Stomach smooth muscle (tissue), 2 donors: ENCODE data around the gene RHEB.

Source experiments
- H3K27ac ChIP-seq: one replicate; pipeline ENCODE4 v1.7.0; 2013; ENCODE audit warnings: mild to moderate bottlenecking, low read length, inconsistent platforms
- H3K27me3 ChIP-seq, 2 donors: one replicate each; pipeline ENCODE4 v1.7.0; 2013; ENCODE audit warnings: low read length in 2 of 2; ENCODE audit not compliant: insufficient read depth in 2 of 2, control insufficient read depth in 1 of 2
- H3K36me3 ChIP-seq, 2 donors: one replicate each; pipeline ENCODE4 v1.7.0; 2013; ENCODE audit warnings: low read length in 2 of 2; ENCODE audit not compliant: control insufficient read depth in 2 of 2, insufficient read depth in 2 of 2
- H3K4me1 ChIP-seq: one replicate; pipeline ENCODE4 v1.7.0; 2013; ENCODE audit warnings: low read length; ENCODE audit not compliant: control insufficient read depth, insufficient read depth
- H3K4me3 ChIP-seq, 2 donors: one replicate each; pipeline ENCODE4 v1.7.0; 2013; ENCODE audit warnings: low read length in 2 of 2
- H3K9ac ChIP-seq, 2 donors: one replicate each; pipeline ENCODE4 v1.7.0; 2013; ENCODE audit warnings: low read length in 2 of 2, mild to moderate bottlenecking in 1 of 2
- H3K9me3 ChIP-seq, 2 donors: one replicate each; pipeline ENCODE4 v1.7.0; 2013; ENCODE audit warnings: low read length in 2 of 2; ENCODE audit not compliant: control insufficient read depth in 2 of 2
- donor health status: healthy.
- donor health status: Pancreatic carcinoma.

Gene RHEB, protein sequence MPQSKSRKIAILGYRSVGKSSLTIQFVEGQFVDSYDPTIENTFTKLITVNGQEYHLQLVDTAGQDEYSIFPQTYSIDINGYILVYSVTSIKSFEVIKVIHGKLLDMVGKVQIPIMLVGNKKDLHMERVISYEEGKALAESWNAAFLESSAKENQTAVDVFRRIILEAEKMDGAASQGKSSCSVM

DNA sequence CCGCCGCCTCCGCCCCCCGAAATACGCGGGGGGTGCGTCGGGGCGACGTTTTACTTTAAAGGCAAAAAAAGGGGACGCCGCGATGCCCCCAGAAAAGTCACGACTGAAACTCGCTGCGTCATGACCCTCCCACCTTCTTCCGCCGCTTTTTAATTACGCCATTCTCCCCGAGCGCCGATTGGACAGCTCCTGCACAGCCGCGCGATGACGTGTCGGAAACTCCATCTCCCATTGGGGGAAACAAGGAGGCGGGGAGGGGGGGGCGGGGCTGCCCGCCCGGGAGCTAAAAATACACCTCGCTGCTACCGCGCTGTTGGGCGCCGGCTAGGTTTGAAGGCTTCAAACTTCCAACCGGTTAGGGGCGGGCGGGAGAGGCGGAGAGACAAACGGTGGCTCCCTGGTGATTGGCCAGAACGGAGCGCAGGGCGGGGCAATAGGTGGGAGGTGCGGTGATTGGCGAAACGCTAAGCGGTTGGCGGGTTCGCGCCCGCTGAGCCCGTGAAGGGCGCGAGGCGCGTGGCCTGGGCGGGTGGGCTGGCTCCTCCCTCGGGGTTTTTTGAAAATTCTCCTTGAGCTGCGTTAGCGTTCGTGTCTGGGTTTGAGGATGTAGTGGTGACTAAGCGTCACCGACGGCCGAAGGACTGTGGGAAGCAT lies at the start of gene RHEB:
Gene RHEB, minus strand, starts transcription at position 131 of the 654 bp plus-strand sequence. CDS start 384 bp downstream, outside the sequence.
- Histone ChIP-seq H3K9ac (peak within 1 kb of the TSS; percentile 92 to 98), H3K27me3 (no peaks in the 10 kb centered on the region), H3K4me3 (peak within 1 kb of the TSS; percentile 83 to 88), H3K4me1 (peaks cover 27% of the 10 kb centered on the region), H3K9me3 (no peaks in the 10 kb centered on the region), H3K36me3 (no peaks in the 10 kb centered on the region), H3K27ac (peak within 1 kb of the TSS; percentile 94)

DNA sequence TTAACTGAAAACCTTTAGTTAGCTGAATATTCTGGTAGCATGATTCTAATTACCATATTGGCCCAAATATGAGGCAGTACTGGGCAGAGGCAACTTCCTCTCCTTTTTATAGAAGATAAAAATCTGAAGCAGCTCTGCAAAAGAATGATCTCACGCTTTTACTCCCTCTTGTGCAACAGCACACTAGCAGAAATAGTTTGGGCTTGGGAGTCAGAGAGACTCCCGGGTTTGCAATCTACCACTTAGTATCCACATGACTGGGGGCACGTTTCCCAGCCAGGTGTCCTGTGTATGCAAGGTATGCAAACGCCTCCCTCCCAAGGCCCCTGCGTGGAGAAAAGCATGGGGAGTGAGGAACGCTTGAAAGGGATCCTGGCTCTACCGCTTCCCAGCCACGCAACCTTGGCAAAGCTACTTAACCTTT lies 47.2 kb upstream of the RHEB start:
- H3K36me3 ChIP-seq = peaks cover 25 to 26% of the 10 kb centered on the region in 2 donors
- H3K4me3 ChIP-seq = no peak overlapping the region
- H3K27me3 ChIP-seq = no peaks in the 10 kb centered on the region
- no peaks in the 10 kb centered on the region for H3K9me3 ChIP-seq
- H3K9ac ChIP-seq = no peak overlapping the region
- H3K27ac ChIP-seq = no peak overlapping the region
- peaks cover 10% of the 10 kb centered on the region for H3K4me1 ChIP-seq

DNA sequence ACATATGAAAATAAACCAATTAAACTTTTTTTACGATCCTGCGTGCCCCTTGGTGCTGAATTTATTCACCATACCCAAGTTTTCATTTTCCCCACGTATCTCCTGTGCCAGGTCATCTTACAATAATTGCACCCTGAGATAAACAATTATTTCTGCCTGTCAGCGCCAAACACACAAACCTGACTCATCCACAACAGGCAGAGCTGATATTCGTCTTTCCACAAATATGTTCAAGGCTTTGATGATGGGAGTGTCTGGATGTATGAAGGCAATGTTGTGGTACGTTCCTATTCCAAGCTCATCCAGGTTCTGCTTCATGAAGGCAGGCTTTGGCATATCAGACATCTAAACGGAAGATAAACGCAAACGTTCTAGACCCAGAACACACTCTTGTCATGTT lies 45.8 kb upstream of the RHEB start:
- no peak overlapping the region for H3K27ac ChIP-seq
- H3K36me3 ChIP-seq = peaks cover 24 to 26% of the 10 kb centered on the region in 2 donors
- H3K4me3 ChIP-seq = no peak overlapping the region
- H3K27me3 ChIP-seq = no peaks in the 10 kb centered on the region
- H3K9me3 ChIP-seq = no peaks in the 10 kb centered on the region
- no peak overlapping the region for H3K9ac ChIP-seq
- peaks cover 10% of the 10 kb centered on the region for H3K4me1 ChIP-seq

DNA sequence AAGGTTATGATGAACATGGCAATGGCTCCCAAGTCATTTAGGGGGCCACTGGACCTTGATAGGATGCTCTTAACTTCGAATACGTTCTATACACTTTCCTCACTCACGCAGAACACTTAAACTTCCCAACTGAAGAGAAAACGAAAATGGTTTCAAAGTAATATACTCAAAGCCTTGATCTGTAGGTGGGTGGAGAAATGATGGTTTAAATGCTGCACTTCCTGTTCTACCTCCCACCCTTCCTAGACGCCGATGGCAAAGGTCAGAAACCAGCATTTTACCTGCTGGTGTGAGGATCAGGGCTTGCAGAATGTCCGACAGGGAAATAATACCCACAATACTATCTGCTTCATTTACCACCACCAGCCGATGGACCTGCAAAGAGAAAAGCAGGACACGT lies 40.5 kb upstream of the RHEB start:
- Histone ChIP-seq H3K4me3 (no peak overlapping the region), H3K27ac (no peak overlapping the region), H3K9ac (no peak overlapping the region), H3K27me3 (no peaks in the 10 kb centered on the region), H3K4me1 (no peaks in the 10 kb centered on the region), H3K36me3 (peaks cover 46 to 49% of the 10 kb centered on the region in 2 donors), H3K9me3 (no peaks in the 10 kb centered on the region)

DNA sequence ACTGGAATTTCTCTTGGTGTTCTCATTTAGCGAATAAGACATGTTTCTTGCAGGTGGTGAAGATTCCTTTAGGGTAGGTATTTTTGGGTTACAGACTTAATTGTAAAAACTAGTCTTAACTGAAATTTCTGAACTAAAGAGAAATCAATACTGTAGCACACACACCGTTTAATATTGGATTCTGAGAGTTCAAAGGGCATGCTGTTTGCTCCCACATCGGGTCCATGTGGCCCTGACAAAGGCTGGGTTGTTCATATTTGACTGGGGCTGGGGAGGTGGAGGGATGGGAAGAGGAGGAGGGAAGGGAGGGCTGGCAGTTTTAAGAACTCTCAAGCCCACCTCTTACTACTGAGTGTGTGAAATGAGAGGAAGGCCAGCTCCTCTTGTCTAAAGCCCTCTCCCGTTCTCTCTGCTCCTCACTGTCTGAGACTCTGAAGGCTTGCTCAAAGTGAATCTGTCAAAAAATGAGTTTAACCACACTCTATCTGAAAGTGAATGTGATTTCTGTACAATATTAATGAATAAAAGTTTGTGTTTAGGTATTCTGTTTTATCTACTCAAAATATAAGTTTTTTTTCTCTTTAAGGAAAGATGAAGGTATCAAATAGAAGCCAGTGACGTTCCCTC lies 40.0 kb upstream of the RHEB start:
- Histone ChIP-seq H3K4me1 (no peaks in the 10 kb centered on the region), H3K27me3 (no peaks in the 10 kb centered on the region), H3K9me3 (no peaks in the 10 kb centered on the region), H3K36me3 (peaks cover 44 to 46% of the 10 kb centered on the region in 2 donors), H3K4me3 (no peak overlapping the region), H3K27ac (no peak overlapping the region), H3K9ac (no peak overlapping the region)

DNA sequence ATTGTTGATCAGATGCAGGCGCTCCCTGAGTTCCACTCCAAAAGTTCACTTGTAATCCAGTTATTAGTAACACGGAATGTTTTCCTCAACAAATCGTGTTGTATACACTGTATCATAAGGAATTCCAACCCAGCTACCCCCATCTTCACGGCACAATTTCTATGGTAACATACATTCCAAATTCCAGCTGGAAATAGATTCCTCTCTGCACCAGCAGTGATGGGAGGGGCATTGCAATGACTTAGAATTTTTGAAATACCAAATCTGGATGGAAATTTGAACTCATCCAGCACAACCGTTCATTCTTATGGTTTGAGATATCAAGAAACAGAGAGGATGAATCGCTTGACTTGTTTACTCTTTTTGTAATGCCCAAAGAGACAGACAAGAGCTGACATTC lies 38.9 kb upstream of the RHEB start:
- no peaks in the 10 kb centered on the region for H3K9me3 ChIP-seq
- no peak overlapping the region for H3K4me3 ChIP-seq
- no peak overlapping the region for H3K9ac ChIP-seq
- peaks cover 35 to 39% of the 10 kb centered on the region in 2 donors for H3K36me3 ChIP-seq
- no peaks in the 10 kb centered on the region for H3K27me3 ChIP-seq
- no peaks in the 10 kb centered on the region for H3K4me1 ChIP-seq
- no peak overlapping the region for H3K27ac ChIP-seq

DNA sequence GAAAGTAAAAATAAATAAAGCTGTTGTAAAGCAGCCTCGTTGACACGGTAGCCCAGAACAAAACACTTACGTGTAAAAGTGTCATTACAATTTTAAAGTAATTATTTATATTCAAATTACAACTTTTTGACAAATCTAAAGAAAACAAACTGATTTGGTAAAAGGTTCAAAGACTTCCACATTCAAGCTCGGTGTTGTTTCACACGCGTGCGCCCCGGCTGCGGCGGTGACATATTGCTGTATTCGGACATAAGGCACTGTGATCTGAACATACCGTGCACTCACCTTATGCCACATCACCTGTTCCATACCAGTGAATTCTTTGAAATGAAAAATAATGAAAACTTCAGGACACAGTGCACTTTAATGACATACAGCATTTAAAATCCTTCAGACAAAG lies 36.9 kb upstream of the RHEB start:
- Histone ChIP-seq H3K4me1 (peaks cover 14% of the 10 kb centered on the region), H3K36me3 (peaks cover 35 to 36% of the 10 kb centered on the region in 2 donors), H3K27me3 (no peaks in the 10 kb centered on the region), H3K27ac (no peak overlapping the region), H3K9ac (no peak overlapping the region), H3K4me3 (no peak overlapping the region), H3K9me3 (no peaks in the 10 kb centered on the region)

DNA sequence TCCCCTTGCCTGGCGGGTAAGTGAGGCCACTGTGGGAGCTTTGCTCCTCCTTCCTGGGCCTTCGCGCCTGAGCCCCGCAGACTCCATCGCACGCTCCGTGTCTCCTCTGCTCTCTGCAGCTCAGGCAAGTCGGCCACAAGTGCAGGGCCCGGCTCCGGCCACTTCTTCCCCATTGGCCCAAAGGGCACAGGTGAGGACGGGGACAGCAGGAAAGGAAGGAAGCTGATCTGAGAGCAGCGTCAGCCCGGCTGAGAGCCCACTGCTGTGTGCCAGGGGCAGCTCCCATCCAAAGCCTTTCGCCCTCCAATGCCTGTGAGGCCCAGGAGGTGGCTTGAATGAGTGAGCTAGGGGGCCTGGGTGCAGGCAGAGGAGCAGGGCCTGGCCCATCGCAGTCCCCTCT lies 33.7 kb upstream of the RHEB start:
- Histone ChIP-seq H3K27me3 (no peaks in the 10 kb centered on the region), H3K27ac (peak overlapping the region; percentile 85), H3K36me3 (peaks cover 11 to 16% of the 10 kb centered on the region in 2 donors), H3K9me3 (no peaks in the 10 kb centered on the region), H3K9ac (no peak overlapping the region), H3K4me3 (no peak overlapping the region), H3K4me1 (peaks cover 15% of the 10 kb centered on the region)

DNA sequence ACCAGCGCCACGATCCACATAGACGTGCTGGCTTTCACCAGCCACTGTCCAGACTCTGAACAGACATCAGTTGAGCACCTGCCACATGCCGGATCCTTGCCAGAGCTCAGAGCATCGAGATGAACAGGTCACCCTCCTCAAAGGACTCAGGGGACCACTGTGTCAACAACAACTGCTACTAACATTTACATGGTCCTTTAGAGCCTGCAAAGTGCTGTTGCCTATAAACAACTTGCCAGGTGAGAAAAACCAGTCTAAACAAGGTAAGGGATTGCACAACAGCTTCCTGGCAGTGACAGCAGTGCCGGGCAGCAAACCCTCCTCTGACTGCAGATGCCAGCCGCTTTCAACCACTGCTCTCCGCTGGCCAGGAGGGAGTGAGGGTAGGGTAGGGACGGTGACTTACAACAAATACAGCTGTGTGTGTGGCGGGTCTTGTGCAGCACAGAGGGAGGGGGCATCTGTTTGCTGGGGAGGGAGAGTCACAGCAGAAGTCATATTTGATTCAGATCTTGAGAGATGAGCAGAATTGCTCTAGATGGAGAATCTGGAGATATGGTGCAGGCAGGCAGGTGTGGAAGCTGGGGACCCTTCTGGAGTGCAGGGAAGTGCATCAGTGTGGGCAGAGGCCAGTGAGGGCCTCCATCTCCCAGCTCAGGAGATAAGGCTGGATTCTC lies 32.8 kb upstream of the RHEB start:
- no peaks in the 10 kb centered on the region for H3K9me3 ChIP-seq
- peak overlapping the region in 1 of 2 donors; percentile 21 for H3K9ac ChIP-seq
- peaks cover 15% of the 10 kb centered on the region for H3K4me1 ChIP-seq
- peak overlapping the region; percentile 85 for H3K27ac ChIP-seq
- no peaks in the 10 kb centered on the region for H3K27me3 ChIP-seq
- H3K36me3 ChIP-seq = peaks cover 6 to 11% of the 10 kb centered on the region in 2 donors
- peak overlapping the region in 1 of 2 donors; percentile 15 for H3K4me3 ChIP-seq

DNA sequence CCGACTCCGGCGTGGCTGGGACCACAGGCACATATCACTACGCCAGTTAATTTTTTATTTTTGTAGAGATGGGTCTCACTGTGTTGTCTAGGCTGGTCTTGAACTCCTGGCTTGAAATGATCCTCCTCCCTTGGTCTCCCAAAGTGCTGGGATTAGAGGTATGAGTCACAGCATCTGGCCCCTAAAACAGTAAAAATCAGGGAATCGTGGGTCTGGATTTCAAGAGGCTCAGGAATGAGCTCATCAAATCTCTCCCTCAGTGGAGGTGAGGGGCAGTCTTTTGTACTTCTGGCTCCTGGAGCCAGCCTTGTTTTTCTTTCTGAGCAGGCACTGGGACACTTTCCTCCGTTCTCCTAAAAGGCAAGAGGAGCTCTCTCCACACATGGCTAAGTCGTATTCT lies 32.1 kb upstream of the RHEB start:
- Histone ChIP-seq H3K27me3 (no peaks in the 10 kb centered on the region), H3K27ac (peak overlapping the region; percentile 85), H3K36me3 (peaks cover 3 to 6% of the 10 kb centered on the region in 2 donors), H3K9ac (peak overlapping the region in 1 of 2 donors; percentile 42), H3K4me1 (peaks cover 15% of the 10 kb centered on the region), H3K4me3 (peak overlapping the region in 1 of 2 donors; percentile 15), H3K9me3 (no peaks in the 10 kb centered on the region)
